ENCODE results near the gene CERCAM.

The CERCAM gene

GRCh38 chr9:128390813-128391711, 29.6 kb upstream of the CERCAM start:
- TF ChIP-seq ZFP30 (CRISPR knock-in tag; IDR thresholded peaks at IDR 0.05) (no peak), RARB (CRISPR knock-in tag; IDR thresholded peaks at IDR 0.05) (no peak), CREB5 (CRISPR knock-in tag; IDR thresholded peaks at IDR 0.05; ENCODE audit: low read depth) (no peak), ZFP3 (CRISPR knock-in tag; IDR thresholded peaks at IDR 0.05) (no peak), PATZ1 (CRISPR knock-in tag; IDR thresholded peaks at IDR 0.05; ENCODE audit: borderline replicate concordance) (no peak), POU6F1 (CRISPR knock-in tag; IDR thresholded peaks at IDR 0.05; ENCODE audit: borderline replicate concordance, low read depth) (no peak), SNAI2 (CRISPR knock-in tag; IDR thresholded peaks at IDR 0.05) (no peak), OSR1 (CRISPR knock-in tag; IDR thresholded peaks at IDR 0.05) (no peak), CSDC2 (CRISPR knock-in tag; IDR thresholded peaks at IDR 0.05) (no peak), ISL1 (CRISPR knock-in tag; IDR thresholded peaks at IDR 0.05) (no peak), CSRNP3 (CRISPR knock-in tag; IDR thresholded peaks at IDR 0.05) (no peak)
- no peak for ATAC-seq

- TF ChIP-seq ZNF70 (CRISPR knock-in tag; IDR thresholded peaks at IDR 0.05) (no peak), ZNF8 (CRISPR knock-in tag; IDR thresholded peaks at IDR 0.05) (no peak), ZFP3 (CRISPR knock-in tag; IDR thresholded peaks at IDR 0.05) (no peak), ZFP30 (CRISPR knock-in tag; IDR thresholded peaks at IDR 0.05) (no peak), PATZ1 (CRISPR knock-in tag; IDR thresholded peaks at IDR 0.05; ENCODE audit: borderline replicate concordance) (no peak), CSRNP3 (CRISPR knock-in tag; IDR thresholded peaks at IDR 0.05) (no peak), ESRRG (CRISPR knock-in tag; IDR thresholded peaks at IDR 0.05) (no peak), ZC3H10 (CRISPR knock-in tag; IDR thresholded peaks at IDR 0.05) (no peak), PPARA (CRISPR knock-in tag; IDR thresholded peaks at IDR 0.05; ENCODE audit: borderline replicate concordance) (no peak), BACH2 (CRISPR knock-in tag; IDR thresholded peaks at IDR 0.05; ENCODE audit: borderline replicate concordance) (no peak), GLIS3 (CRISPR knock-in tag; IDR thresholded peaks at IDR 0.05) (no peak), TOX (CRISPR knock-in tag; IDR thresholded peaks at IDR 0.05; ENCODE audit: borderline replicate concordance) (no peak), TCF4 (CRISPR knock-in tag; IDR thresholded peaks at IDR 0.05; ENCODE audit: borderline replicate concordance) (no peak), TSHZ2 (CRISPR knock-in tag; IDR thresholded peaks at IDR 0.05) (no peak), POU6F1 (CRISPR knock-in tag; IDR thresholded peaks at IDR 0.05; ENCODE audit: borderline replicate concordance, low read depth) (no peak)
- no peak for ATAC-seq
These were observed 28.7 kb upstream of the CERCAM start for GRCh38 chr9:128391956-128392301.
